ENCODE results near the gene MLLT6.

MLLT6 gene

DNA sequence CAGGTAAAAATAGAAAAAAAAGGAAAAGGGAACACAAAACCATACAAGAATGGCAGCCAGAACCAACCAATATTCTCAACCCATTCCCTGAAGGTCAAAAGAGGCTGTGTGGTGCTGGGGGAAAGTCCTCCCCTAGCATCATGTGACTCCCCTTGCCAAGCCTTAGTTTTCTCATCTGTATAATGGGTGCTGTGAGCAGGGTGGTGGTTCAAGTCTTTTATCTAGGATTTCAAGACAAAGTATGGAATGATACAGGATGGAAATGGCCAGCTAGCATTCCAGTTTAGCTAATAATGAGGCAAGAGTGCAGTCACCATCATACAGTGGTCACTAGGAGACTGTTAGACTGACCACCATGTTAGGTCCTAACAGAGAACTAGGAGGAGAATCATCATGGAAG, 68.2 kb downstream of the MLLT6 start:
- H3K4me2 ChIP-seq, result no peak overlapping the region
- no peaks in the 10 kb centered on the region for H4K20me1 ChIP-seq (ENCODE audit: insufficient read depth)
- H3K4me1 ChIP-seq (ENCODE audit: low read depth, poor library complexity, severe bottlenecking), result no peaks in the 10 kb centered on the region
- no peaks in the 10 kb centered on the region for H3K27me3 ChIP-seq (ENCODE audit: insufficient read depth, low read depth)
- H3K79me2 ChIP-seq (ENCODE audit: insufficient read depth, low read depth), result no peaks in the 10 kb centered on the region
- no peak overlapping the region for H2AFZ ChIP-seq (ENCODE audit: low read depth)
- H3K9ac ChIP-seq, result no peak overlapping the region
- no peak overlapping the region for H3K4me3 ChIP-seq (IDR thresholded peaks at IDR 0.05; ENCODE audit: insufficient read depth, low read depth, low read length)
- H3K27ac ChIP-seq, result no peak overlapping the region
- H3K36me3 ChIP-seq (ENCODE audit: insufficient read depth), result no peaks in the 10 kb centered on the region
- TF ChIP-seq, protein P1, sequence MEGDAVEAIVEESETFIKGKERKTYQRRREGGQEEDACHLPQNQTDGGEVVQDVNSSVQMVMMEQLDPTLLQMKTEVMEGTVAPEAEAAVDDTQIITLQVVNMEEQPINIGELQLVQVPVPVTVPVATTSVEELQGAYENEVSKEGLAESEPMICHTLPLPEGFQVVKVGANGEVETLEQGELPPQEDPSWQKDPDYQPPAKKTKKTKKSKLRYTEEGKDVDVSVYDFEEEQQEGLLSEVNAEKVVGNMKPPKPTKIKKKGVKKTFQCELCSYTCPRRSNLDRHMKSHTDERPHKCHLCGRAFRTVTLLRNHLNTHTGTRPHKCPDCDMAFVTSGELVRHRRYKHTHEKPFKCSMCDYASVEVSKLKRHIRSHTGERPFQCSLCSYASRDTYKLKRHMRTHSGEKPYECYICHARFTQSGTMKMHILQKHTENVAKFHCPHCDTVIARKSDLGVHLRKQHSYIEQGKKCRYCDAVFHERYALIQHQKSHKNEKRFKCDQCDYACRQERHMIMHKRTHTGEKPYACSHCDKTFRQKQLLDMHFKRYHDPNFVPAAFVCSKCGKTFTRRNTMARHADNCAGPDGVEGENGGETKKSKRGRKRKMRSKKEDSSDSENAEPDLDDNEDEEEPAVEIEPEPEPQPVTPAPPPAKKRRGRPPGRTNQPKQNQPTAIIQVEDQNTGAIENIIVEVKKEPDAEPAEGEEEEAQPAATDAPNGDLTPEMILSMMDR (conservative IDR thresholded peaks at IDR 0.05; ENCODE audit: low read depth, low read length), result no peak

DNA sequence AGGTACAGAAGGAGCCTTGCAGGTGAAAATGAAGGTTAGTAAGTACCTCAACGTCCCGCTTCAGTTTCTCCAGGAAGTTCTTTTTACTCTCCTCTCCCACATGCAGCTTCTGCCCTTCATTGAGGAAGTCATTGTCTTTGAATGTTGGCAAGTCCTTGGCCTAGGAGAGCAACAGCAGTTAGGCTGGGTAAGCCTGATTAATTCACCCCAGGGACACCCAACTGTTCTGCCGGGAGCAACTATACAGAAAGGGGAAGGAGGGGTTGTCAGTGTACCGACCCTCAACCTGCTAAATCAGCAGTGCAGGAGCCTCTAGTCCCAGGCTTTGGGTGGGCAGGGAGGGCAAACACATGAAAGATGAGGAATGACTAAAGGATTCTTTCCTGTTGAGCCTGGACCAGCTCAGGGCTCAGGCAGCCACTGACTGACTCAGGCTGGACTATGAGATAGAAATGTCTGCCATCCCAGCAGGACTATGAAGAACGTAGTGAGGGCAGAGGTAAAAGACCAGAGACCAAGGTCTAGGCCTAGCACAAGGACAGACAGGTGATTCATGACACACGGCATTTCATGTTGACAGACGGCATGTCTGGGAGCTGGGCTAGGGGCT, 72.7 kb downstream of the MLLT6 start:
- H3K4me1 ChIP-seq (ENCODE audit: low read depth, poor library complexity, severe bottlenecking), result no peaks in the 10 kb centered on the region
- no peak overlapping the region for H3K4me3 ChIP-seq (IDR thresholded peaks at IDR 0.05; ENCODE audit: insufficient read depth, low read depth, low read length)
- no peaks in the 10 kb centered on the region for H3K27me3 ChIP-seq (ENCODE audit: insufficient read depth, low read depth)
- no peak overlapping the region for H3K9ac ChIP-seq
- no peak overlapping the region for H3K4me2 ChIP-seq
- TF ChIP-seq, protein P1 (conservative IDR thresholded peaks at IDR 0.05; ENCODE audit: low read depth, low read length), result no peak
- H3K79me2 ChIP-seq (ENCODE audit: insufficient read depth, low read depth), result no peaks in the 10 kb centered on the region
- no peak overlapping the region for H3K27ac ChIP-seq
- no peaks in the 10 kb centered on the region for H4K20me1 ChIP-seq (ENCODE audit: insufficient read depth)
- no peak overlapping the region for H2AFZ ChIP-seq (ENCODE audit: low read depth)
- no peaks in the 10 kb centered on the region; the same call in 1 of the 2 replicates for H3K36me3 ChIP-seq (ENCODE audit: insufficient read depth)

Data from KMS-11 (cell line).